ENCODE data around the gene NRGN. TPM values are rescaled to one million over a fixed set of nuclear protein-coding genes. Genes with fewer than 3 reads are reported as not detected.
A peak's percentile ranks its signal among the peaks of the same experiment; 100 is the strongest.

Gene NRGN
- polyA plus RNA-seq: 1 to 10 TPM in 2 of 4 donors, under 1 TPM in 1, not detected in 1; 0.67 to 6.5 (median 2.3) TPM
- long read RNA-seq, donor 1: 0 reads
- long read RNA-seq, donor 2: 0 reads
- long read RNA-seq, donor 3: 0 reads
- long read RNA-seq, donor 4: 0 reads
- long read RNA-seq, donor 5: 0 reads
- long read RNA-seq, donor 6: 0 reads
- long read RNA-seq, donor 7: 0 reads
- long read RNA-seq, donor 8: 0 reads
- long read RNA-seq, donor 9: 0 reads
- long read RNA-seq, donor 10, partial matches to known transcripts: 0 of 6 reads
- long read RNA-seq, donor 10, other reads (novel, unspliced or antisense): 6 of 6 reads

DNA sequence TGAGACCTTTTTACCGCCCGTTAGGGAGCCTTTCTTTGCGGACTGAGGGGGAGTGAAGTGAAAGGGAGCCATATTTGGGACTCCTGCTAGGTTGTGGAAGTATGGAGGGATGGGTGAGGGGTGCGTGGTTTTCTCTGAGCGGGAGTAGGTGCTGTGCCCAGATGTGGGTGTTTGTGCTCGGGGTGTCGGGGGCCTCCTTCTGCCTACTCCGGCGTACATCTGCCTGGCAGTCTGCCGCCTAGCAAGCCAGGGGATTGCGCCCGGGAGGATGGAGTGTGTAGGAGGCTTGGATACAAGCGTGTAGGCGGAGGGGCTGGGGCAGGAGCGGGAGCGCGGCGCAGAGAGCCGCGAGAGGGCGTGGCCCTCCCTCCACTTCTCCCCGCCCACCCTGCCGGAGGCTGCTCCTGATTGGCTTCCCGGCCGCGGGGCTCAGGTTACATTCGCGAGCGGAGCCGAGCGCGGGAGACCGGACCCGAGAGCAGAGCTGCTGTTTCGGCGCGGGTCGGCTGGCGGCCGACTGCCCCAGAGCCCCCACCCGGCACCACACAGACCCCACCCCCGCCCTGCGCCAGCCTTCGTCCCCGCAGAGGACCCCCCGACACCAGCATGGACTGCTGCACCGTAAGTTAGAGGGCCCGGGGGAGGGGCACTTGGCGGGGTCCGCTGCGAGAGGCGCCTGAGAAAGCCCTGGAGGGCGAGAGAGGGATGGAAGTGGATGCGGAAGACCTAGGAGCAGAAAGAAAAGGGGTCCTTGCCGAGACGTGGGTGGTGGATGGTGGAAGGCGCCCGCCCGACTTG is at the start of gene NRGN:
Gene NRGN, plus strand, starts transcription at position 464 of the 798 bp plus-strand sequence. Its CDS starts 143 bp downstream, at position 607.
- no peak for FAIRE-seq
- peak within 1 kb of the TSS; percentile 32 to 62 (median 50) for H3K4me3 ChIP-seq (ENCODE audit: low read depth in 1 of 3, low read length in 3 of 3)
- H3K27ac ChIP-seq (ENCODE audit: low read depth in 1 of 3, low read length in 2 of 3): no peak within 1 kb of the TSS
- H3K27me3 ChIP-seq (ENCODE audit: control insufficient read depth in 3 of 3, insufficient read depth in 3 of 3, low read length in 3 of 3): peaks cover 0 to 87% (median 2%) of the 10 kb centered on the region in 3 donors
- H3K9me3 ChIP-seq (ENCODE audit: control insufficient read depth in 2 of 2, insufficient read depth in 1 of 2, low read depth in 1 of 2, low read length in 1 of 2): no peaks in the 10 kb centered on the region
- no peaks in the 10 kb centered on the region for H3K36me3 ChIP-seq (ENCODE audit: control insufficient read depth in 3 of 3, insufficient read depth in 2 of 3, low read depth in 1 of 3, low read length in 3 of 3)
- H3K4me1 ChIP-seq (ENCODE audit: control insufficient read depth in 3 of 3, insufficient read depth in 2 of 3, low read depth in 1 of 3, low read length in 2 of 3): peaks cover 0 to 8% (median 2%) of the 10 kb centered on the region in 3 donors
- WGBS, 3 donors: 1 to 2% (median 1%) methylated on average over 47 to 59 of the region's 59 CpGs
- DNase-seq: peak; percentile 86 to 93

DNA sequence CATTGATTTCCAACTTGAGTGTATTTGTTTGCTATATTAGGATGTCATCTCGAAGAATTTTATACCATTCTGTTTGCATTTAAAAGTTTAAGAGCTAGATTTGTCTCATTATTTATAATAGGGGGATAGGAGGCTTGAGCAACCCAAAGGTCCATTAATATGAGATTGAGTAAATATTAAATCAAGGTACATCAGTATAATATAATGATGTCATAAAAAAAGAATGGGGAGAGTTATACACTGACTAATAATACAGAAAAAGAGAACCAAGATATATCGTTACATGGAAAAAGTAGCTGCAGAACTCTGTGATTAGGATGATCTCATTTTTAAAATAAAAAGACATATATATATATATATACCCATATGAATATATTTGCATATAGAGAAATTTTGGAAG is 46.6 kb upstream of the NRGN start:
- Histone ChIP-seq H3K27ac (ENCODE audit: low read depth in 1 of 3, low read length in 2 of 3) (no peak overlapping the region), H3K4me1 (ENCODE audit: control insufficient read depth in 3 of 3, insufficient read depth in 2 of 3, low read depth in 1 of 3, low read length in 2 of 3) (no peaks in the 10 kb centered on the region), H3K36me3 (ENCODE audit: control insufficient read depth in 3 of 3, insufficient read depth in 2 of 3, low read depth in 1 of 3, low read length in 3 of 3) (no peaks in the 10 kb centered on the region), H3K27me3 (ENCODE audit: control insufficient read depth in 3 of 3, insufficient read depth in 3 of 3, low read length in 3 of 3) (no peaks in the 10 kb centered on the region), H3K4me3 (ENCODE audit: low read depth in 1 of 3, low read length in 3 of 3) (no peak overlapping the region), H3K9me3 (ENCODE audit: control insufficient read depth in 2 of 2, insufficient read depth in 1 of 2, low read depth in 1 of 2, low read length in 1 of 2) (no peaks in the 10 kb centered on the region)
- FAIRE-seq (no peak), DNase-seq (no peak)
- whole genome bisulfite sequencing, 3 donors: 87 to 93% (median 91%) methylated on average over 2 of the region's 2 CpGs

DNA sequence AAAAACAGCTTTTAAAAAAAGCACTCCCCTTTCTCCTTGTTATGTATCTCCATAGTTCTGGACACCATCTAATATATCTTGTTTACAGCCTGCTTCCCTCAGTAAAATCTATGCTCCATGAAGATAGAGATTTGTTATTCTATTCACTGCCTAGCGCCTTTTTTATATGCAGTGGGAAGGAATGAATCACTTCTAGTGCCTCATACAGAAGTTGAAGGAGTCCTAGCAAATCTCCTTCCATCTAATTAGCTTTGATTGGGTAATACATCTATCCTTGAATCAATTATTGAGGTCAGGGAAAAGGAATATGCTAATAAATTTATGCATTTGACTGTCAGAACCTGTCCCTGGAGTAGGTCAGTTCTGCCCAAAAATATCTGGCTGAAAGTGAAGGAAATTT is 40.2 kb upstream of the NRGN start:
- 79 to 89% (median 86%) methylated on average over 1 of the region's 1 CpG for WGBS, 3 donors
- H3K36me3 ChIP-seq (ENCODE audit: control insufficient read depth in 3 of 3, insufficient read depth in 2 of 3, low read depth in 1 of 3, low read length in 3 of 3): no peaks in the 10 kb centered on the region

DNA sequence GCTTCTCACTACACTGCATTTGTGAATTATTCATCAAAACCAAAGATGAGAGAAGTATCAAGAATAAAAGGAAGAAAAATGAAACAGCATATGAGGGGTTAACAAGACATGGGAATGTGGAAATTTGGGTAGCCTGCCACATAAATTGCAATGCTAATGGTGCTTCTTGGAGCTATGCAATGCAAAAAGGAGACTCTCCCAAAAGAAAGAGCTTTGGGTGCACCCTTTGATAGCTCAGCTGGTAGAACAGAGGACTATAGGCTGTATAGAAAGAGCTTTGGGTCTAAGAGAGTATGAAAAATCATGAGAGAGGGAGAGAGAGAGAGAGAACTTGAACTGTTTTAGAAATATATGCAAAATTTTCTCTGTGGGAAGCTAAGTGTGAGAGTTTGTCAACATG is 39.7 kb upstream of the NRGN start:
- no peak for FAIRE-seq

More for the DNA sequence above, 40.2 kb upstream of the NRGN start:
- peaks cover 0 to 9% of the 10 kb centered on the region in 2 donors for H3K9me3 ChIP-seq (ENCODE audit: control insufficient read depth in 2 of 2, insufficient read depth in 1 of 2, low read depth in 1 of 2, low read length in 1 of 2)
- no peak overlapping the region for H3K4me3 ChIP-seq (ENCODE audit: low read depth in 1 of 3, low read length in 3 of 3)
- no peak for FAIRE-seq
- no peak for DNase-seq
- no peaks in the 10 kb centered on the region for H3K4me1 ChIP-seq (ENCODE audit: control insufficient read depth in 3 of 3, insufficient read depth in 2 of 3, low read depth in 1 of 3, low read length in 2 of 3)
- H3K27me3 ChIP-seq (ENCODE audit: control insufficient read depth in 3 of 3, insufficient read depth in 3 of 3, low read length in 3 of 3): peaks cover 0 to 6% (median 2%) of the 10 kb centered on the region in 3 donors
- no peak overlapping the region for H3K27ac ChIP-seq (ENCODE audit: low read depth in 1 of 3, low read length in 2 of 3)

DNA sequence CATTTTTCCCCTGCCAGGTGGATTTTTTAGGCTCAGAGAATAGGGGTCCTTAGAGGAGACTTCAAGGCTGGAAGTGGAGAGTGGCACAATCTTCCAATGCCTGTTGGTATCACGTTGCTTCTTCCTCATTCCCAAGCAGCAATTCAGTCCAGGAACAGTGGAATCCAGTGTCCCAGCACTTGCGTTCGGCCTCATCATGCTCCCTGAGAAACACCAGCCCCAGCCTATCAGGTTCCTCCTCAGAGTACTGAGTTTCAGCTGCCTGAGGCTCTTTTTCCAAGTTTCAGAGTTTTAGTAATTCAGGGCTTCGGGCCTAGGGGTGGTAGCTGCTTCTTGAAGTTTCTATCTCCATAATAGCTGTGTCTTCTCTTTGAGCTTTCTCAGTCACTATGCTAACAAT is 31.9 kb upstream of the NRGN start:
- H3K4me3 ChIP-seq (ENCODE audit: low read depth in 1 of 3, low read length in 3 of 3): no peak overlapping the region
- 82 to 89% (median 89%) methylated on average over 4 of the region's 4 CpGs for WGBS, 3 donors
- H3K4me1 ChIP-seq (ENCODE audit: control insufficient read depth in 3 of 3, insufficient read depth in 2 of 3, low read depth in 1 of 3, low read length in 2 of 3): no peaks in the 10 kb centered on the region
- no peak for FAIRE-seq
- peaks cover 0 to 5% (median 2%) of the 10 kb centered on the region in 3 donors for H3K27me3 ChIP-seq (ENCODE audit: control insufficient read depth in 3 of 3, insufficient read depth in 3 of 3, low read length in 3 of 3)
- peaks cover 0 to 14% of the 10 kb centered on the region in 2 donors for H3K9me3 ChIP-seq (ENCODE audit: control insufficient read depth in 2 of 2, insufficient read depth in 1 of 2, low read depth in 1 of 2, low read length in 1 of 2)
- no peak for DNase-seq
- H3K36me3 ChIP-seq (ENCODE audit: control insufficient read depth in 3 of 3, insufficient read depth in 2 of 3, low read depth in 1 of 3, low read length in 3 of 3): no peaks in the 10 kb centered on the region
- H3K27ac ChIP-seq (ENCODE audit: low read depth in 1 of 3, low read length in 2 of 3): no peak overlapping the region

More for the DNA sequence above, 39.7 kb upstream of the NRGN start:
- Histone ChIP-seq H3K27ac (ENCODE audit: low read depth in 1 of 3, low read length in 2 of 3) (no peak overlapping the region), H3K9me3 (ENCODE audit: control insufficient read depth in 2 of 2, insufficient read depth in 1 of 2, low read depth in 1 of 2, low read length in 1 of 2) (peaks cover 0 to 9% of the 10 kb centered on the region in 2 donors), H3K4me1 (ENCODE audit: control insufficient read depth in 3 of 3, insufficient read depth in 2 of 3, low read depth in 1 of 3, low read length in 2 of 3) (no peaks in the 10 kb centered on the region), H3K27me3 (ENCODE audit: control insufficient read depth in 3 of 3, insufficient read depth in 3 of 3, low read length in 3 of 3) (peaks cover 0 to 6% (median 2%) of the 10 kb centered on the region in 3 donors), H3K36me3 (ENCODE audit: control insufficient read depth in 3 of 3, insufficient read depth in 2 of 3, low read depth in 1 of 3, low read length in 3 of 3) (no peaks in the 10 kb centered on the region), H3K4me3 (ENCODE audit: low read depth in 1 of 3, low read length in 3 of 3) (no peak overlapping the region)
- DNase-seq: no peak

DNA sequence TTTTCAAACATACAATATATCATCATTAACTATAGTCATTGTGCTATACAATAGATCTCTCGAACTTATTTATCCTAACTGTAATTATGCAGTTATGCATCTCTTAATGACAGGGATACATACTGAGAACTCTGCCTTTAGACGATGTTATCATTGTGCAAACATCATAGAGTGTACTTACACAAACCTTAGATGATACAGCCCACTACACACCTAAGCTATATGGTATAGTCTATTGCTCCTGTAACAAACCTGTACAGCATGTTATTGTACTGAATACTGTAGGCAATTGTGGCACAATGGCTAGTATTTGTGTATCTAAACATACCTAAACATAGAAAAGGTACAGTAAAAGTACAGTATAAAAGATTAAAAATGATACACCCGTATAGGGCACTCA is 27.4 kb upstream of the NRGN start:
- no peaks in the 10 kb centered on the region for H3K4me1 ChIP-seq (ENCODE audit: control insufficient read depth in 3 of 3, insufficient read depth in 2 of 3, low read depth in 1 of 3, low read length in 2 of 3)
- 25 to 59% (median 52%) methylated on average over 3 of the region's 3 CpGs for WGBS, 3 donors
- H3K27ac ChIP-seq (ENCODE audit: low read depth in 1 of 3, low read length in 2 of 3): no peak overlapping the region
- H3K36me3 ChIP-seq (ENCODE audit: control insufficient read depth in 3 of 3, insufficient read depth in 2 of 3, low read depth in 1 of 3, low read length in 3 of 3): no peaks in the 10 kb centered on the region
- FAIRE-seq (no peak), DNase-seq (peak in 1 of 2 donors; percentile 22)
- no peak overlapping the region for H3K4me3 ChIP-seq (ENCODE audit: low read depth in 1 of 3, low read length in 3 of 3)
- peaks cover 0 to 9% of the 10 kb centered on the region in 2 donors for H3K9me3 ChIP-seq (ENCODE audit: control insufficient read depth in 2 of 2, insufficient read depth in 1 of 2, low read depth in 1 of 2, low read length in 1 of 2)
- H3K27me3 ChIP-seq (ENCODE audit: control insufficient read depth in 3 of 3, insufficient read depth in 3 of 3, low read length in 3 of 3): peaks cover 0 to 19% (median 2%) of the 10 kb centered on the region in 3 donors

DNA sequence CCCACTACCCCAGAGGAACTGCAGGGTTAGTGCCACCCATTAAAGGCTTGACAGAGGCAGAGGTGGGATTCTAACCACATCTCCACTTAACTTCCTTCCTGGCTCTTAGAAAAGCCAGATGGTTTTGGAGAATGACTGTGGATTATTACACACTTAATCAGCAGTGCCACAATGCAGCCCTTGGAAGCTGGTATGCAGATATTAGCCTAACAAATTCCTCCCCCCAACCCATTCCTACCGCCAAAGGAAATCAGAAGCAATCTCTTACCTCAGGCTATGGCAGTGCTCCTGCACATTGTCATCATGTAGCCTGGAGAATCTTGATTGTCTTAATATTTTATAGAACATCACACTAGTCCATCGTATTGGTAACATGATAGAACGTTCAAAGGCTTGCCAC is 23.2 kb upstream of the NRGN start:
- WGBS, 3 donors: 58 to 74% (median 65%) methylated on average over 3 of the region's 3 CpGs
- peaks cover 0 to 57% (median 12%) of the 10 kb centered on the region in 3 donors for H3K27me3 ChIP-seq (ENCODE audit: control insufficient read depth in 3 of 3, insufficient read depth in 3 of 3, low read length in 3 of 3)
- no peak for FAIRE-seq

DNA sequence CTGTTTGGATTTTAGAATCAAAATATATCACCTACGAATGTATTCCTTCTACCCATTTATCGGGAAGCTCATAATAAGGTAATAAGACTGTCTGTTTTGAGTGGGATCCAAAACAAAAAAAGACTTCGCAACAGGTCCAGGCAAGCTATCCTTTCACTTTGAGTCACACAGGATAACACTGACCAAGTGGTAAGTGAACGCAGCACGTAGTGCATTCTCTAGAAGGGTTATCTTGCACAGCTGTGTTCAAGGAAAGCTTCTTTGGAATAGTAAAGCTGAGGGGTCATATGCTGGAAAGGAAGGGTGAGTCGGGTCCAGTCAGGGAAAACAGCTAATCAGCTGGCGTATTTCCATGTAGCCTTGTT is 22.3 kb upstream of the NRGN start:
- no peak for DNase-seq
- no peaks in the 10 kb centered on the region for H3K9me3 ChIP-seq (ENCODE audit: control insufficient read depth in 2 of 2, insufficient read depth in 1 of 2, low read depth in 1 of 2, low read length in 1 of 2)
- WGBS, 3 donors: 47 to 49% (median 47%) methylated on average over 7 of the region's 7 CpGs
- FAIRE-seq: no peak
- no peak overlapping the region for H3K4me3 ChIP-seq (ENCODE audit: low read depth in 1 of 3, low read length in 3 of 3)
- peaks cover 0 to 4% (median 2%) of the 10 kb centered on the region in 3 donors for H3K4me1 ChIP-seq (ENCODE audit: control insufficient read depth in 3 of 3, insufficient read depth in 2 of 3, low read depth in 1 of 3, low read length in 2 of 3)
- H3K36me3 ChIP-seq (ENCODE audit: control insufficient read depth in 3 of 3, insufficient read depth in 2 of 3, low read depth in 1 of 3, low read length in 3 of 3): no peaks in the 10 kb centered on the region
- peaks cover 0 to 64% (median 15%) of the 10 kb centered on the region in 3 donors for H3K27me3 ChIP-seq (ENCODE audit: control insufficient read depth in 3 of 3, insufficient read depth in 3 of 3, low read length in 3 of 3)
- no peak overlapping the region for H3K27ac ChIP-seq (ENCODE audit: low read depth in 1 of 3, low read length in 2 of 3)

More for the DNA sequence above, 23.2 kb upstream of the NRGN start:
- Histone ChIP-seq H3K36me3 (ENCODE audit: control insufficient read depth in 3 of 3, insufficient read depth in 2 of 3, low read depth in 1 of 3, low read length in 3 of 3) (no peaks in the 10 kb centered on the region), H3K27ac (ENCODE audit: low read depth in 1 of 3, low read length in 2 of 3) (no peak overlapping the region), H3K4me1 (ENCODE audit: control insufficient read depth in 3 of 3, insufficient read depth in 2 of 3, low read depth in 1 of 3, low read length in 2 of 3) (peaks cover 0 to 4% (median 2%) of the 10 kb centered on the region in 3 donors), H3K4me3 (ENCODE audit: low read depth in 1 of 3, low read length in 3 of 3) (no peak overlapping the region), H3K9me3 (ENCODE audit: control insufficient read depth in 2 of 2, insufficient read depth in 1 of 2, low read depth in 1 of 2, low read length in 1 of 2) (no peaks in the 10 kb centered on the region)
- no peak for DNase-seq
